CD4-positive, alpha-beta T cell treated with Interleukin-17A for 1 hour (primary cell): Measurements from ENCODE around the gene UMODL1.
"Not testable (repeated sequence)": the region's sequence is repeated elsewhere in the genome, so short reads cannot be mapped to it uniquely, and the experiment has no call there.

Experiments
- DNase-seq: peaks from one replicate; pipeline ENCODE4 v3.0.0-alpha.2; 2020

The UMODL1 gene

DNA sequence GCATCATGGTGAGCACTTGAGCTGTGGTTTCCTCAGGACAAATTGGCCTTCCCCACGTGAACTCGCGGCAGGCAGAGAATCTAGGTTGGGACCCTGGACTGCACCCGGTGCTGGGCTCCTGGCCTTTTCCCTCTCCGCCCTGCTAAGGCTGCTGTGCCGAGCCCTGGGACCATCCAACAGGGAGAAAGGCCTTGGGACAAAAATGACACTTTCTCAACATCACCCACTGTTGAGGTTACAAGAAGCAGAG is 9.2 kb upstream of the UMODL1 start:
- DNase-seq, result no peak

GRCh38 chr21:42062236-42063022 is 8.7 kb upstream of the UMODL1 start:
- DNase-seq, result peak; percentile 94

GRCh38 chr21:42063191-42063570 is 7.9 kb upstream of the UMODL1 start:
- peak; percentile 37 for DNase-seq

- peak; percentile 63 for DNase-seq
Observed at GRCh38 chr21:42063571-42064521, 7.3 kb upstream of the UMODL1 start.

- no peak for DNase-seq
Observed at GRCh38 chr21:42066521-42066920, 4.6 kb upstream of the UMODL1 start.

GRCh38 chr21:42067531-42068255 is 3.4 kb upstream of the UMODL1 start:
- no peak for DNase-seq

DNA sequence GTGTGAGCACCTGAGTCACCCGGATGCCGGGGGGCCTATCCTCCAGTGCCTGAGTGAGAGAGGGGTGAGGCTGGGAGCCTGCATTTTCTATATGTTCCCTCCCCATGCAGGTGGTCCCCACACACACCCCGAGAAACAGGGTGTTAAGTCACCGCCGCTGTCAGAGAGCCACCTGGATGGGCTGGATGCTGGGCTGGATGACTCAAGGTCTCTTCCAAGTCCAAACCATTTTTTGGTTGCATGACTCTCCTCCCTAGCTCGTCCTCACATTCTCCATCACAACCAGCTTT is 2.9 kb upstream of the UMODL1 start:
- DNase-seq, result no peak

DNA sequence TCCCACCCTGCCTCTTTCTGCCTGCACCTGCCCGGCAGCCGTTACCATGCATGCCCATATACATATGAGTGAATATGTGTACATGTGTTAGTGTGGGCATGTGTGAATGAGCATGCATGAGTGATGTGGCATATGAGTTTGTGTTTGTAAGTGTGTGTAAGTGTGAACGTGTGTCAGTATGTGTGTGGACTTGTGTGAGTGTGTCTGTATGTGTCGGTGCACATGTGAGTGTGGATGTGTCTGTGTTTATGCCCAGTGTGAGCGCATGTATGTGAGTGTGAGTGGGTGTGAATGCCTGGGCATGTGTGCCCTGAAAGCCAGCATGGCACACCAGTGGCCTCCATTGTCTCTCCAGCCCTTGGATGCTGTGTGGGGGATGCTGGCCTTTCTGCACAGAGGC is 2.5 kb upstream of the UMODL1 start:
- no peak for DNase-seq

DNA sequence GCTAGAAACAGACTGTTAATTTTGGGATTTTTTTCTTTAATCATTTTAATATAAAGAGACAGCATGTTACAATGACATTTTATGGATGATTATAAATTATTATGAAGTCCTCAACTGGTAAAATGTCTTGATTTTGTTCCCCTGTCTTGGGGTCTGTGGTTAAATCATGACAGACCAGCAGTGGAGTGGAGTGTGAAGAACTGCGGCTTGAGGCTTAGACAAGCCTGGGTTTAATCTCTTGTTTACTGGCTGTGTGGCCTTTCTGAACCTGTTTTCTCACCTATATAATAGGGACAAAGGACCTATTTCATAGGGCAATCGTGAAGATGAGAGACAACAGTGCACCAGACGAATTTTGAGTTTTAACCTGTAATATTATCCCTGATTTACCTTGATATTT is 1.8 kb upstream of the UMODL1 start:
- DNase-seq, result peak; percentile 11

GRCh38 chr21:42069843-42070242 is 1.3 kb upstream of the UMODL1 start:
- no peak for DNase-seq

DNA sequence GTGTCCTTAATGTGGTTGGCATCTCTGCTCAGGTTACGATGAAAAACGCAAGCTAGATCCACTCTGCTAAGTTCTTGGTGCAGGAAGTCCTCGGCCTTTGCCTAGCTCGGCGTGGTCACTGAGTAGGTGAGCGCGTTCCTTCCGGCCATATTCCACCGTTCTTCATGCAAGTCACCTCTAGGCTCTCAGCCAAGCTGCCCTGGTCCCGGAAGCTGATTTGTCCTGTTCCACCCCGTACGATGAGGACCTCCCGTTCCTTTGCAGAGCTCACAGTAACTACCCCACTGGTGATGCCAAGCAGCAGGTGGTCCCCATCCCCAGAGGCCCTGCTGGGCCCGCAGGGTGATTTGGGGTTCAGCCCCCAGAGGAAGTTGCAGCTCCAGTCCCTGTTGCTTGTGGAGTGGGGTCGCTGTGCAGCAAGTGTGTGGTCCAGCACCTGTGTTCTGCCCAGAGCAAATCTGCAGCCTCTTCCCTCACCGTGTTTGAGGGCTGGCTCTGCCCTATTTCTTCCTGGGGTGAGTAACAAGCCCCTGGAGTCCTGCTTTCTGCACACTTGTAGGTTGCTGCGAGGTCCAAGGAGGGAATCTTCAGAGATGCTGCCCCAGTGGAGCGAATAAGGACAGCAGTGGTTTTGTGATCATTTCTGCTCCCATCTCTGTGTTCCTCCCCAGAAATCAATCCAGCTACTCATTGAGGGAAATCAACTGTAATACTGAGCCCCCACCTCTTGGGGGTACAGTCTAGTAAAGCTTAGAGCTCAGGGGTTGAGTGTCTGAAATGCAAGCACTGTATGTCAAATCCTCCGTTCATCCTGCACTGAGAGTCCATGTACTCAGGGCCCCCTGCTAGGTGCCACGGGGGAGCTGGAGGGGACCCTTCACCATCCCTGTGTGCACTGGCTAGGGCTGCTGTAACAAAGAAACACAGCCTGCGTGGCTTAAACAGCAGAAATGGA is 2.3 kb downstream of the UMODL1 start:
- no peak for DNase-seq

- DNase-seq, result no peak
Observed at GRCh38 chr21:42075686-42076471, 4.8 kb downstream of the UMODL1 start.

DNA sequence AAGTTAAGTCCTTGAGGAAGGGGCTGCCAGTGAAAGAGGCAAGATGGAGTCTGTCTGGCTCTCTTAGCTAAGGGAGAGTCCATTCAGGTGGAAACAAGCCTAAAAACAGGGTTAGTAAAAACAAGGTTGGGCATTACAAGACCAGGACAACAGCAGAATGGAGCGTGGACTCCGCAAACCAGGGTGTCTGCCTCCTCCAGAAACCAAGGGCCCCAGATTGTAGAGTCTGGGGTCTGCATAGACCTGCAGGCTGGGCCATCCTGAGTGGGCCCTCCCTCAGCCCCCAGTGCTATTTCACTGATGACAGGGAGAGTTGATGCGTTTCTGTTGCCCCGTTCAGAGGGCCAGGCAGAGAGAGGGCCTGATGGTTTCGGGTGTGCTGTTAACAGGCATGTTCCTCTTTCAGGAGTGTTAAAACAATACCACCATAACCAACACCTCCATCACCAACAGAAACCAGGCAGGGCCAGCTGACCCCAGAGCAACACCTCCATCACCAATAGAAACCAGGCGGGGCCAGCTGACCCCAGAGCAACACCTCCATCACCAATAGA is 6.6 kb downstream of the UMODL1 start:
- DNase-seq, result not testable (repeated sequence)

DNA sequence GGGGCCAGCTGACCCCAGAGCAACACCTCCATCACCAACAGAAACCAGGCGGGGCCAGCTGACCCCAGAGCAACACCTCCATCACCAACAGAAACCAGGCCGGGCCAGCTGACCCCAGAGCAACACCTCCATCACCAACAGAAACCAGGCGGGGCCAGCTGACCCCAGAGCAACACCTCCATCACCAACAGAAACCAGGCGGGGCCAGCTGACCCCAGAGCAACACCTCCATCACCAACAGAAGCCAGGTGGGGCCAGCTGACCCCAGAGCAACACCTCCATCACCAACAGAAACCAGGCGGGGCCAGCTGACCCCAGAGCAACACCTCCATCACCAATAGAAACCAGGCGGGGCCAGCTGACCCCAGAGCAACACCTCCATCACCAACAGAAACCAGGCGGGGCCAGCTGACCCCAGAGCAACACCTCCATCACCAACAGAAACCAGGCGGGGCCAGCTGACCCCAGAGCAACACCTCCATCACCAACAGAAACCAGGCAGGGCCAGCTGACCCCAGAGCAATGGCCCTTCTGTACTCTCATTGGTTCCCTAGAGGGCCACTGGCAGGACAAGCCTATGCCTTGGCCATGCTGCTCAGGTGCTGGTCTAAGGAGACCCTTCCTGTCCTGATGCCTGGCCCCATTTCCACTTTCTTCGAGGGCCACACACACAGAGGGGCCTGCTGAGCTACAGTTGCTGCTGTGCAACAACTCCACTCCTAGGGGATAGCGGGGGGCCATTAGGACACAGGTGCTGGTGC is 7.3 kb downstream of the UMODL1 start:
- DNase-seq, result not testable (repeated sequence)

DNA sequence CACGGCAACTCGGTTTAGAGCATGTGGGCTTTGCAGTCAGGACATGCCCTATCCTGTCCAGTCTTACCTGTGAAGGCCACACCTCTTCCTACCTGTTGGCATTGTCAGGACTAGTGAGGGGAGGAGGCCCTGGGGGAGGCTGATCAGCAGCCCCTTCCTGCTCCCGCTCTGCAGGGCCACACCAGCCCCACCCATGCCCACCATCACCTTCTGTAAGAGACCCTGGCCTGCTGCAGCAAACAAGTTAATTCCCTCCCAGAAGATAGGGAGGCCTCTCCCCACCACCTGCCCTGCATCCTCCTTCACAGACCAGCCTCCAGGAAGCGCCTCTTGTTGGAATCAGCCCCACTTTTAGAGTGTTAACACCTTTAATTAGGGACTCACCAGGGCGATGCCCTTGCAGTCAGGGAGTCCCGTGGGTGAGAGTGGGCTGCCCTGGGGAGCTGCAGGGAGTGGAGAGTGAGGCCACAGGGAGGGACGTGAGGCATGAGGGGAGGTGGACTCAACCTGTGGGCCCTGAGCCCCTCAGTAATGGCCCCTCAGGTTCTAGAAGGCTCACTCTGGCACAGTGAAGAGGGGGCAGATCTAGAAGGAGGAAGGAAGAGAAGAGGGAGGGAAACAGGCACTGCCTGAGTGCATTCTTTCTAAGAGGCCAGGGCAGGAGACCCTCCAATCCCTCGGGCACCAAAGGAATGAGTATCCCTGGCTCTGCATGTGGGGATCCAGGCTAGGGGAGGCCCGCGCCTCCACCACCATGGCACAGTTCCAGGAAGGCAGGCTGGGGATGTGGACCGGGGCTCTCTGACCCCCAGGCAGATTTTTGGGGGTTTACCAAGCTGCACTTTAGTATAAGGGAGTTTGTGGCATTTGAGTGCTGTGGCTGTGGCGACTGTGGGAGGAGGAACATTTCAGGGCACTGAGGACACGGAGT is 8.2 kb downstream of the UMODL1 start:
- no peak for DNase-seq

DNA sequence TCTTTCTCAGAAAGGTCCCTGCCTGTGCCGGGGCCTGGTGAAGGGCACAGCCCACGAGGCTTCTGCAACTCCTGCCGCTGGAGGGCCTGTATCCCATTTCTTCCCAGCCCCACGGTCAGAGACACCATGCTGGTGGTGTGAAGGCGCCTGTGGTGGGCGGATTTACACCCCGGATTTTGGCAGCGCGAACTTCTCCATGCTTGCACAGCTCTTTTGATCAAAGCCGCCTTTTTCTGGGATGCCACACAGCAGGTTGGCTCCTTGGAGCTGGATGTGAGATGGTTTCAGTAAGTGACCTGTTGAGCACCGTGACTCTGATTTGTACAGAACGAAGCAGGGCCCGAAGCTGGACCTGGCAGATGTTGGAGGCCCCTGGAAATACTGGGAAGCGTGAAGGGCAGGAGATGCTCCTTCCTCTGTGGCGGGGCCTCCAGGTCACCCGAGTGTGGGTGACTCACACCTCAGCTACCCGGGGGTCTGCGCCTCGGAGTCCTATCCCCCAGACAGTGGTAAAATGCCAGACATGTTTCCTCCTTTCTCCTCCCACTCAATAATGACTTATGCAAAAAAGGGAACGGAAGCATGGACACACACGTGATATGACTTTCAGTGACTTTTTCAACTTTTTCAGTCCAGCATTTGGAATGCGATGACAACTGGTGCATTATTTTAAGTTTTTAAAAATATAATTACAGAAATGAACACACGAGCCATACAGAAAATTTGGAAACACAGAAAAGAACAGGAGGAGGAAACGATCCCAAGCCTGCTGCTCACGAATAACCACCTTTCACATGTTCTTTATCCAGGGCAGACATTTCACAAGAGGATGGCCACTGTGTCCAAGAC is 9.0 kb downstream of the UMODL1 start:
- no peak for DNase-seq

DNA sequence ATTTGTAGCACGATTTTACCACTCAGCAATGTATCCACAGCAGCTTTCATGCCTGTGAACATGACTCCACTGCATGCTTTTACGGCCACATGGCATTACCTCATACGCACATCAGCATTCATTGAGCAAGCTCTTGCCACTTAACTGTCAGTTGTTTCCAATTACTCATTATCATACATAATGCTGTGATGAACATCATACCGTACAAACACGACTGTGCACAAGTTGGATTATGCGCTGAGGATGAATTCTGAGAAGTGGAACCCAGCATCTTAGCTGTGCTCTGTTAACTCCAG is 9.6 kb downstream of the UMODL1 start:
- no peak for DNase-seq

GRCh38 chr21:42081138-42081537 is 10.0 kb downstream of the UMODL1 start:
- no peak for DNase-seq

DNA sequence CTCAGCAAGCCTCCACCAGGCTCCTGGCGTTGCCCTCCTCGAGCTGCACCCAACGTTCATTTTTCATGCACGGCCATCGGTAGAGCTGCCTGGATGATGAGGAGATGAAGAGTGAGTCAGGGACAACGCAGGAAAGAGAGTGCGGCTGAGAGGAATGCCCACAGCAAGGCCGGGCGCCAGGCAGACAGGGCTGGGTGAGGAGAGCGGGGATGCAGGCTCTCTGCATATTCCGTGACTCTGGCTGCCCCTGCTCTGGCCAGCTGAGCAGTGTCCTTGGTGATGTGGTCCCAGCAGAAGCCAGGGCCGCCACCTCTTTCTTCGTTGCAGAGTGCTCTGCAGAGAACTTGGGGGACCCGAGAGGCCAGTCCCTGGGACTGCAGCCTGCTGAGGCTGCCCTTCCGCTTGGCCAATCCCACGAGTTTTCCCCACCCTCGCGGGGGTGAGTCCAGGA is 10.8 kb downstream of the UMODL1 start:
- DNase-seq, result no peak
